DND-41 (cell line): ENCODE measurements around the gene FAP.

Source experiments
- ATAC-seq: fragments of 200-7000 bp; cut with Tn5 transposase; 3 replicates; pipeline ENCODE4 v1.9.1; 2021; ENCODE audit warnings: low read depth; ENCODE audit not compliant: insufficient read depth
- DNase-seq: peaks from one replicate; pipeline ENCODE4 v3.0.0-alpha.2; 2020
- H2AFZ ChIP-seq: 2 replicates; pipeline ENCODE4 v1.6.0; 2012; ENCODE audit warnings: low read depth, low read length
- H3K27ac ChIP-seq: 2 replicates; pipeline ENCODE4 v1.5.1; 2012; ENCODE audit warnings: low read length, inconsistent platforms
- H3K27me3 ChIP-seq: fragments of 200-600 bp; sonication (generic); 2 replicates; pipeline ENCODE4 v1.6.0; 2012; ENCODE audit warnings: low read length, mild to moderate bottlenecking, inconsistent platforms; ENCODE audit not compliant: insufficient read depth, poor library complexity
- H3K36me3 ChIP-seq: 2 replicates; pipeline ENCODE4 v1.5.1; 2012; ENCODE audit warnings: low read length, inconsistent platforms; ENCODE audit not compliant: insufficient read depth
- H3K4me1 ChIP-seq: 2 replicates; pipeline ENCODE4 v1.5.1; 2012; ENCODE audit warnings: mild to moderate bottlenecking, low read length; ENCODE audit not compliant: insufficient read depth
- H3K4me2 ChIP-seq: 2 replicates; pipeline ENCODE4 v1.6.0; 2012; ENCODE audit warnings: mild to moderate bottlenecking, moderate library complexity, low read length, inconsistent platforms; ENCODE audit not compliant: insufficient read depth
- H3K4me3 ChIP-seq, 2 experiments: fragments of 200-600 bp in 1 of 2; shearing (Covaris generic) in 1 of 2; 2 replicates each; pipeline ENCODE4 v1.5.1; 2012 to 2016; ENCODE audit warnings: inconsistent platforms in 2 of 2, low read length in 2 of 2, mild to moderate bottlenecking in 2 of 2, low read depth in 1 of 2, moderate library complexity in 1 of 2
- H3K79me2 ChIP-seq: 2 replicates; pipeline ENCODE4 v1.6.0; 2012; ENCODE audit warnings: low read length, inconsistent platforms; ENCODE audit not compliant: insufficient read depth
- H3K9ac ChIP-seq: 2 replicates; pipeline ENCODE4 v1.6.0; 2012; ENCODE audit warnings: low read depth, mild to moderate bottlenecking, inconsistent platforms, low read length, moderate library complexity
- H3K9me3 ChIP-seq: 2 replicates; pipeline ENCODE4 v1.5.1; 2012; ENCODE audit warnings: low read length, moderate library complexity, mild to moderate bottlenecking, inconsistent platforms; ENCODE audit not compliant: insufficient read depth, severe bottlenecking
- H4K20me1 ChIP-seq: 2 replicates; pipeline ENCODE4 v1.6.0; 2012; ENCODE audit warnings: low read length; ENCODE audit not compliant: insufficient read depth
- CTCF ChIP-seq: IDR thresholded peaks from 2 replicates; pipeline ENCODE4 v1.5.1; 2012; ENCODE audit warnings: borderline replicate concordance, low read length, moderate library complexity, mild to moderate bottlenecking; ENCODE audit not compliant: poor library complexity, severe bottlenecking; ENCODE audit errors: extremely low read depth
- EZH2 ChIP-seq: IDR thresholded peaks from 3 replicates; pipeline ENCODE4 v1.6.1; 2012; ENCODE audit warnings: borderline replicate concordance, low read depth, mild to moderate bottlenecking, moderate library complexity, low read length, inconsistent platforms; ENCODE audit not compliant: severe bottlenecking

The FAP gene

GRCh38 chr2:162242586-162243280, 512 bp downstream of the FAP start:
- H3K4me2 ChIP-seq = no peak overlapping the region
- H3K4me1 ChIP-seq = no peaks in the 10 kb centered on the region
- DNase-seq (no peak), ATAC-seq (no peak)
- H3K79me2 ChIP-seq = no peaks in the 10 kb centered on the region
- no peak overlapping the region for H2AFZ ChIP-seq
- no peak overlapping the region for H3K4me3 ChIP-seq
- no peaks in the 10 kb centered on the region for H3K9me3 ChIP-seq
- no peaks in the 10 kb centered on the region for H3K36me3 ChIP-seq
- no peak overlapping the region for H3K9ac ChIP-seq
- H3K27me3 ChIP-seq = peaks cover 6% of the 10 kb centered on the region
- H3K27ac ChIP-seq = no peak overlapping the region
- TF ChIP-seq CTCF (no peak), EZH2 (no peak)
- H4K20me1 ChIP-seq = no peaks in the 10 kb centered on the region

- Histone ChIP-seq H3K27me3 (peaks cover 6% of the 10 kb centered on the region), H2AFZ (no peak overlapping the region), H3K27ac (no peak overlapping the region), H3K4me2 (no peak overlapping the region), H3K79me2 (no peaks in the 10 kb centered on the region), H3K4me3 (no peak overlapping the region), H3K9me3 (no peaks in the 10 kb centered on the region), H3K4me1 (no peaks in the 10 kb centered on the region), H4K20me1 (no peaks in the 10 kb centered on the region), H3K9ac (no peak overlapping the region), H3K36me3 (no peaks in the 10 kb centered on the region)
- DNase-seq (no peak), ATAC-seq (no peak)
- TF ChIP-seq CTCF = no peak
- no peak for TF ChIP-seq EZH2
Measured at GRCh38 chr2:162241571-162241970, 1.7 kb downstream of the FAP start.

- no peak overlapping the region for H3K9ac ChIP-seq
- no peak overlapping the region for H3K27ac ChIP-seq
- H4K20me1 ChIP-seq = no peaks in the 10 kb centered on the region
- H3K9me3 ChIP-seq = no peaks in the 10 kb centered on the region
- no peaks in the 10 kb centered on the region for H3K36me3 ChIP-seq
- no peaks in the 10 kb centered on the region for H3K79me2 ChIP-seq
- DNase-seq (no peak), ATAC-seq (no peak)
- no peak for TF ChIP-seq CTCF
- no peak for TF ChIP-seq EZH2
- no peaks in the 10 kb centered on the region for H3K27me3 ChIP-seq
- H2AFZ ChIP-seq = no peak overlapping the region
- H3K4me1 ChIP-seq = no peaks in the 10 kb centered on the region
- H3K4me3 ChIP-seq = no peak overlapping the region
- H3K4me2 ChIP-seq = no peak overlapping the region
Measured at GRCh38 chr2:162234620-162235462, 8.4 kb downstream of the FAP start.
